ENCODE data around the gene GSTA2. TPM values are rescaled to one million over a fixed set of nuclear protein-coding genes. Genes with fewer than 3 reads are reported as not detected.

Gene GSTA2
- polyA plus RNA-seq, 1 of the 3 experiments (the other 2 are of a cell fraction): not detected

DNA sequence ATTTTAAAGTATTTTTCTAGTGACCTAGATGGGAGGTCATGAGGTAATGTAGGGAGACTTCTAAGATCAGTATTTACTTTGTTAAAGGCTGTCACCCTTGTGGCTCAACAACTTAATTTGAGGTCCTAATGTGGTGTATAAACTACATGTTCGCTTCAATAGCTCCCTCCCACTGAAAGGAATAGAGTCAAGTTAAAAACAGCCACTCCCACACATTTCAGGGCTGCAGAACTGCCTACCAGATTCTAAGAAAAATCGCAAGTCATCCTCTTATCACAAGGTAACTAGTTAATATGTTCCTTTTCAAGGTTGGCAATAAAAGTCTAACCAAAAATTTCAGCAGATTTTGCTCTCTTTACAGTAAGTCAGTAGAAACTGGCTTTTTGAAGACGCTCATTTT, 25.2 kb upstream of the GSTA2 start:
- no peak for DNase-seq
- H3K9me3 ChIP-seq: no peaks in the 10 kb centered on the region

GRCh38 chr6:52787917-52788316, 24.6 kb upstream of the GSTA2 start:
- no peak overlapping the region for H3K4me3 ChIP-seq (ENCODE audit: low read depth in 2 of 2, low read length in 1 of 2)
- WGBS (ENCODE audit: low lambda C conversion rate): 28% methylated on average over 3 of the region's 3 CpGs
- no peak for DNase-seq
- H3K4me2 ChIP-seq: no peak overlapping the region
- H3K9ac ChIP-seq: no peak overlapping the region
- H3K36me3 ChIP-seq (replicated peaks in 1 of 2; ENCODE audit: control insufficient read depth in 1 of 2, insufficient read depth in 2 of 2, low read length in 1 of 2): no peaks in the 10 kb centered on the region
- H3K27me3 ChIP-seq (ENCODE audit: insufficient read depth): no peaks in the 10 kb centered on the region; the same call in 1 of the 2 replicates
- ChIA-PET CTCF (no interaction called here), POLR2A (no interaction called here)
- H3F3A ChIP-seq (replicated peaks; ENCODE audit: insufficient read depth): no peaks in the 10 kb centered on the region
- no peaks in the 10 kb centered on the region for H4K20me1 ChIP-seq (ENCODE audit: insufficient read depth)
- no peak overlapping the region for H3K27ac ChIP-seq (ENCODE audit: low read depth in 2 of 2, low read length in 1 of 2)
- TF ChIP-seq MXI1 (IDR thresholded peaks at IDR 0.05; ENCODE audit: low read depth, low read length) (no peak), FOXM1 (IDR thresholded peaks at IDR 0.05; ENCODE audit: low read depth) (no peak), POLR2AphosphoS5 (IDR thresholded peaks at IDR 0.05; ENCODE audit: low read depth, low read length) (no peak), TEAD4 (IDR thresholded peaks at IDR 0.05; ENCODE audit: borderline replicate concordance, insufficient read depth) (no peak), RCOR1 (IDR thresholded peaks at IDR 0.05; ENCODE audit: low read length) (no peak), MEF2A (IDR thresholded peaks at IDR 0.05; ENCODE audit: borderline replicate concordance, low read depth) (no peak), SIN3A (IDR thresholded peaks at IDR 0.05; ENCODE audit: borderline replicate concordance, low read depth, low read length) (no peak), GABPA (IDR thresholded peaks at IDR 0.05; ENCODE audit: low read depth) (no peak), RXRA (IDR thresholded peaks at IDR 0.05; ENCODE audit: borderline replicate concordance, low read depth) (no peak), EP300 (IDR thresholded peaks at IDR 0.05; ENCODE audit: borderline replicate concordance in 1 of 2, low read depth in 1 of 2, low read length in 1 of 2) (no peak), FOSL2 (IDR thresholded peaks at IDR 0.05; ENCODE audit: borderline replicate concordance, low read depth) (no peak), RAD21 (IDR thresholded peaks at IDR 0.05; ENCODE audit: low read length) (no peak), EZH2phosphoT487 (IDR thresholded peaks at IDR 0.05; ENCODE audit: borderline replicate concordance, low read depth) (no peak)
- TF ChIP-seq, protein P1, sequence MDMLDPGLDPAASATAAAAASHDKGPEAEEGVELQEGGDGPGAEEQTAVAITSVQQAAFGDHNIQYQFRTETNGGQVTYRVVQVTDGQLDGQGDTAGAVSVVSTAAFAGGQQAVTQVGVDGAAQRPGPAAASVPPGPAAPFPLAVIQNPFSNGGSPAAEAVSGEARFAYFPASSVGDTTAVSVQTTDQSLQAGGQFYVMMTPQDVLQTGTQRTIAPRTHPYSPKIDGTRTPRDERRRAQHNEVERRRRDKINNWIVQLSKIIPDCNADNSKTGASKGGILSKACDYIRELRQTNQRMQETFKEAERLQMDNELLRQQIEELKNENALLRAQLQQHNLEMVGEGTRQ (IDR thresholded peaks at IDR 0.05; ENCODE audit: borderline replicate concordance, low read depth, low read length): no peak
- no peaks in the 10 kb centered on the region for H3K79me2 ChIP-seq (ENCODE audit: insufficient read depth)
- H3K9me2 ChIP-seq: no peaks in the 10 kb centered on the region
- H3K9me3 ChIP-seq: no peaks in the 10 kb centered on the region
- no peak overlapping the region for H2AFZ ChIP-seq (ENCODE audit: low read depth)
- H3K4me1 ChIP-seq (ENCODE audit: control insufficient read depth in 1 of 2, insufficient read depth in 2 of 2, low read depth in 1 of 2, low read length in 1 of 2): no peaks in the 10 kb centered on the region

More for the DNA sequence above, 25.2 kb upstream of the GSTA2 start:
- 11% methylated on average over 3 of the region's 3 CpGs for whole genome bisulfite sequencing (ENCODE audit: low lambda C conversion rate)
- no peaks in the 10 kb centered on the region for H3K36me3 ChIP-seq (replicated peaks in 1 of 2; ENCODE audit: control insufficient read depth in 1 of 2, insufficient read depth in 2 of 2, low read length in 1 of 2)
- H3F3A ChIP-seq (replicated peaks; ENCODE audit: insufficient read depth): no peaks in the 10 kb centered on the region
- H3K27ac ChIP-seq (ENCODE audit: low read depth in 2 of 2, low read length in 1 of 2): no peak overlapping the region
- H3K4me2 ChIP-seq: no peak overlapping the region
- H3K4me3 ChIP-seq (ENCODE audit: low read depth in 2 of 2, low read length in 1 of 2): no peak overlapping the region
- no peaks in the 10 kb centered on the region; the same call in 1 of the 2 replicates for H3K27me3 ChIP-seq (ENCODE audit: insufficient read depth)
- no peaks in the 10 kb centered on the region for H3K4me1 ChIP-seq (ENCODE audit: control insufficient read depth in 1 of 2, insufficient read depth in 2 of 2, low read depth in 1 of 2, low read length in 1 of 2)
- no peaks in the 10 kb centered on the region for H4K20me1 ChIP-seq (ENCODE audit: insufficient read depth)
- H3K9ac ChIP-seq: no peak overlapping the region
- TF ChIP-seq GABPA (IDR thresholded peaks at IDR 0.05; ENCODE audit: low read depth) (no peak), ZBTB33 (IDR thresholded peaks at IDR 0.05; ENCODE audit: borderline replicate concordance, low read depth) (no peak), MXI1 (IDR thresholded peaks at IDR 0.05; ENCODE audit: low read depth, low read length) (no peak), EP300 (IDR thresholded peaks at IDR 0.05; ENCODE audit: borderline replicate concordance in 1 of 2, low read depth in 1 of 2, low read length in 1 of 2) (no peak), RXRA (IDR thresholded peaks at IDR 0.05; ENCODE audit: borderline replicate concordance, low read depth) (no peak), MEF2A (IDR thresholded peaks at IDR 0.05; ENCODE audit: borderline replicate concordance, low read depth) (no peak), TEAD4 (IDR thresholded peaks at IDR 0.05; ENCODE audit: borderline replicate concordance, insufficient read depth) (no peak)
- no peaks in the 10 kb centered on the region for H3K9me2 ChIP-seq
- no peaks in the 10 kb centered on the region for H3K79me2 ChIP-seq (ENCODE audit: insufficient read depth)
- H2AFZ ChIP-seq (ENCODE audit: low read depth): no peak overlapping the region
- POLR2A ChIA-PET: no interaction called here
- CTCF ChIA-PET: no interaction called here
